GM12892 (cell line): ENCODE results near the gene SLC4A4.

ENCODE experiments used
- POLR2A ChIP-seq: IDR thresholded peaks from 2 replicates; pipeline ENCODE4 v1.6.1; 2011; ENCODE audit warnings: low read depth, low read length, control low read depth
- POLR2AphosphoS5 ChIP-seq: IDR thresholded peaks from 2 replicates; pipeline ENCODE4 v1.6.1; 2011; ENCODE audit warnings: low read depth, low read length, control low read depth

DNA sequence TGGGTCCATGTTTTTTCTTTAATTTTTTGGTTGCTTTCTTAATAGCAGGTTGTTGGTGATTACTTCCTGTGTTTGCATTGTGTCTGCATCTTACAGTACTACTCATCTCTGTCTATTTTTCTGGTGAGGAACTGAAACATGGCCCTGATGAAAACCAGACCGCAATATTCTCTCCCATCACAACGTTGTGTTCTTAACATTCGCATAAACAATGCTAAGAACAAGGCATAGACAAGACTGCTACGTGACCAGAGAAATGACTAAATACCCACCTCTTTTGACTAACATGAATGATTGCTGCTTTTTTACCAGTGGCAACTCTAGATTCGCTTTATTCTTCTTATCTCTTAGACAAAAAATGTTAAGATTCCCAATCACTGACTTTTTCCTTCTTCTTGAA, 266.0 kb downstream of the SLC4A4 start:
- TF ChIP-seq POLR2A (no peak), POLR2AphosphoS5 (no peak)
